AG04449 (cell line): ENCODE data around the gene SLC1A3.

Experiments
- CTCF ChIA-PET: fragments of 350-600 bp; formaldehyde crosslinking; extraction: SDS; loops from one replicate; lab custom pipeline; 2021; ENCODE audit warnings: antibody characterized with exemption; lab: Yijun Ruan, JAX
- POLR2A ChIA-PET: fragments of 400-600, 350-600 bp; formaldehyde crosslinking; extraction: SDS; loops from one replicate; lab custom pipeline; 2020; ENCODE audit warnings: antibody characterized with exemption, inconsistent platforms; lab: Yijun Ruan, JAX
- DNase-seq: peaks from one replicate; pipeline ENCODE4 v3.0.0-alpha.2; 2010; ENCODE audit warnings: low read depth, low spot score
- H3K4me3 ChIP-seq: 2 replicates; pipeline ENCODE4 v1.5.1; 2011; ENCODE audit warnings: low read depth, mild to moderate bottlenecking, control low read depth, low read length
- CTCF ChIP-seq: IDR thresholded peaks from one replicate; pipeline ENCODE4 v1.5.1; 2011; ENCODE audit warnings: mild to moderate bottlenecking, moderate library complexity, low read length, control low read depth, inconsistent platforms; ENCODE audit not compliant: insufficient read depth; ENCODE audit errors: missing control alignments

SLC1A3 gene

DNA sequence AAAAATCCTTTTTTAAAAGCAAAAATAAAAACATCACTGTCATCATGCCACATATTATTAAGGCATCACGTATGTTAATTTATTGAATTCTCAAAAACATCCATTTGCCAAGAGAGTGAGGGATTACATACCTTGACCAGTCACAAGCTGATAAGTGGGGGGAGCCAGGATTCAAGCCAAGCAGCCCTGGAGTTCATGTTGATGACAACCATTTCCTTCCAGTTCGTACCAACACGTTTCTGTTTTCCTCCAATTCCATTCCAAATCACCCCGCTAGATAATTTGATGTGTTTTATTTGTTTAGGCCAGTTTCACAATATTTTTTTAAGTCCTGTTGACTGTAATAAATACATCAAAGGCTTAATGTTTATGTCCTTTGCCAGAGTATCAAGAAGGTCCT is 53.0 kb downstream of the SLC1A3 start:
- no peak for TF ChIP-seq CTCF
- H3K4me3 ChIP-seq: no peak overlapping the region
- ChIA-PET POLR2A (no interaction called here), CTCF (no interaction called here)
- DNase-seq: no peak

GRCh38 chr5:36660397-36661049 is 54.1 kb downstream of the SLC1A3 start:
- TF ChIP-seq CTCF: no peak
- ChIA-PET POLR2A (no interaction called here), CTCF (interaction anchor here (0.9 to 1.3 kb wide), 2 partner anchors 30 to 33 kb away, joined by 4 read pairs; no protein-coding TSS in a partner anchor)
- H3K4me3 ChIP-seq: no peak overlapping the region
- no peak for DNase-seq

DNA sequence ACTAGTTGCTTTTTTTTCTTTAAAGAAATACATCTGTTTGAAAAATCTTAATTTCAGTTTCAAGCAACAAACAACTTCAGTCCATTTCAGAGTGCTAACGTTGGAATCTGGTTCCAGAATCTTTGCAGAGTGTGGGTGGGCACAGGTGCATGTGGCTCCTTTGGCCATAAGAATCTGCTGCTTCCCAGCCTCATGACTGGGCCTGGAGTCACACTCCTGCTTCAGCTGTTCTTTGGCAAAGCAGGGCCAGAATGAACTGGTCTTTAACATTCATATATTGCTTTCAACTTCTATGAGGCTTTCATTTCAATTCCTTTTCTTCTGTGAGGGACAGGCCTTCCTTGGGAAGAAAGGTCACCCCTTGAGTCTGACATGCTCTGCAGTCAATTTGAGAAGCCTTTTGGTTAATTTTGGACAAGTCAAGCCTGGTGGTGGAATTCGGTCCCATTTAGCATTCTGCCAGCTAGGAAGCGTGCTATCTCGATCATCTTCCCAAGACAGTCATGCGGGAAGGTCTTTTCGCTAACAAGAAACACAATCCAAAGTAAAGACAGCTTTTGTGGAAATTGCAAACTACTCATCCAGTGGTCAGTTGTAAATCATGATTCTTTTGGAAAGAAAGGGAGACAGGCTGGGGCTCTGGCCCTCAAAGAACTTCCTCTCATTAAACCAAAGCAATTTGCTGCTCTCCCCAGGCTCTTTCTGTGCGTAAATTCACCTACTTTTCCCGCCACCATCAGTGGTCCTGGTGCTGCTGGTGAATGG is 55.2 kb downstream of the SLC1A3 start:
- POLR2A ChIA-PET: no interaction called here
- no peak for TF ChIP-seq CTCF
- H3K4me3 ChIP-seq: no peak overlapping the region
- CTCF ChIA-PET: interaction anchor here (1.3 kb wide), 1 partner anchor 31 kb away, joined by 4 read pairs; no protein-coding TSS in a partner anchor
- DNase-seq: no peak

GRCh38 chr5:36662291-36662851 is 56.0 kb downstream of the SLC1A3 start:
- DNase-seq: no peak
- no peak for TF ChIP-seq CTCF
- ChIA-PET POLR2A (no interaction called here), CTCF (no interaction called here)
- no peak overlapping the region for H3K4me3 ChIP-seq

- ChIA-PET CTCF (interaction anchor here (1.3 kb wide), 1 partner anchor 26 kb away, joined by 5 read pairs; no protein-coding TSS in a partner anchor), POLR2A (no interaction called here)
- H3K4me3 ChIP-seq: no peak overlapping the region
- no peak for TF ChIP-seq CTCF
- no peak for DNase-seq
Observed at GRCh38 chr5:36664766-36665165, 58.4 kb downstream of the SLC1A3 start.

DNA sequence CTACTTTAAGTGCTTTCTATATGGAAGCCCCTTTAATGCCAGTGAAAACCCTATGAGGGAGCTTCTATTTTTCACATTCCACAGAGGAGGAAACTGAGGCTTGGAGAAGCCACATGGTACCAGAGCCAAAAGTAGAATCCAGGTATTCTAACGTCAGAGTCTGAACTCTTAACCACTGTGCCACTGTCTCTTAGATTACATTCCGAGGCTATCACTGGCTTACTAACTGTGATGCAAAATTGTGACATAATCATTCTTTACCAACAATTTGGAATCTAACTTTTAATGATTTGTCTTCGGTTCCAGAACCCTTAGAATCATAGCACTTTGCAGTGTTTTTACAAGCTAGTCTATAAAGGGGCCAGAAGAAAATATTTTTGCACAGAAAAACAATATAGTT is 59.2 kb downstream of the SLC1A3 start:
- DNase-seq: no peak
- ChIA-PET POLR2A (no interaction called here), CTCF (interaction anchor here (1.3 kb wide), 1 partner anchor 25 kb away, joined by 5 read pairs; no protein-coding TSS in a partner anchor)
- no peak overlapping the region for H3K4me3 ChIP-seq
- TF ChIP-seq CTCF: no peak
